Mesenchymal stem cell (in vitro differentiated cells and primary cell): ENCODE data around the gene SLC35A3.
"Not testable (repeated sequence)": the region's sequence is repeated elsewhere in the genome, so short reads cannot be mapped to it uniquely, and the experiment has no call there.

Source experiments
- DNase-seq: peaks from one replicate; pipeline ENCODE4 v3.0.0-alpha.2; 2013
- H2AFZ ChIP-seq: one replicate; pipeline ENCODE4 v1.6.1; 2013; ENCODE audit warnings: low read depth, mild to moderate bottlenecking, control low read depth, inconsistent platforms, low read length, moderate library complexity
- H2AK5ac ChIP-seq: 2 replicates; pipeline ENCODE4 v1.6.1; 2013; ENCODE audit warnings: low read length, moderate library complexity, mild to moderate bottlenecking, inconsistent platforms; ENCODE audit not compliant: severe bottlenecking
- H2BK120ac ChIP-seq: one replicate; pipeline ENCODE4 v1.6.1; 2013; ENCODE audit warnings: low read depth, mild to moderate bottlenecking, inconsistent platforms, low read length, moderate library complexity
- H2BK12ac ChIP-seq, 2 experiments: one replicate each; pipeline ENCODE4 v1.6.1; 2013; ENCODE audit warnings: inconsistent platforms in 2 of 2, low read length in 2 of 2, mild to moderate bottlenecking in 2 of 2, moderate library complexity in 2 of 2, control low read depth in 1 of 2
- H2BK15ac ChIP-seq: one replicate; pipeline ENCODE4 v1.6.1; 2013; ENCODE audit warnings: mild to moderate bottlenecking, low read depth, inconsistent platforms; ENCODE audit not compliant: poor library complexity, severe bottlenecking
- H2BK5ac ChIP-seq: 2 replicates; pipeline ENCODE4 v1.6.1; 2013; ENCODE audit warnings: low read depth, mild to moderate bottlenecking, low read length, control low read depth, inconsistent platforms; ENCODE audit not compliant: poor library complexity, severe bottlenecking
- H3K14ac ChIP-seq, 2 experiments: one replicate each; pipeline ENCODE4 v1.6.1; 2013; ENCODE audit warnings: inconsistent platforms in 2 of 2, low read length in 2 of 2, control low read depth in 1 of 2, mild to moderate bottlenecking in 1 of 2, moderate library complexity in 1 of 2
- H3K18ac ChIP-seq, 2 experiments: one replicate each; pipeline ENCODE4 v1.6.1; 2013; ENCODE audit warnings: inconsistent platforms in 2 of 2, low read length in 2 of 2, control low read depth in 1 of 2, low read depth in 1 of 2, mild to moderate bottlenecking in 1 of 2
- H3K23ac ChIP-seq, 2 experiments: one replicate each; pipeline ENCODE4 v1.6.1; 2013; ENCODE audit warnings: inconsistent platforms in 2 of 2, low read length in 2 of 2, mild to moderate bottlenecking in 2 of 2, moderate library complexity in 2 of 2, control low read depth in 1 of 2
- H3K27ac ChIP-seq: 2 replicates; pipeline ENCODE4 v1.5.1; 2013; ENCODE audit warnings: mild to moderate bottlenecking, moderate library complexity, low read length, control low read depth, inconsistent platforms; ENCODE audit not compliant: poor library complexity, severe bottlenecking
- H3K27me3 ChIP-seq, 2 experiments: 2 replicates each; pipeline versions ENCODE4 v1.6.1 to v1.7.0; 2013; ENCODE audit warnings: low read length in 2 of 2, mild to moderate bottlenecking in 2 of 2, moderate library complexity in 2 of 2, control low read depth in 1 of 2, inconsistent platforms in 1 of 2; ENCODE audit not compliant: control insufficient read depth in 1 of 2, insufficient read depth in 1 of 2
- H3K36me3 ChIP-seq, 2 experiments: 2 replicates each; pipeline versions ENCODE4 v1.6.1 to v1.7.0; 2013; ENCODE audit warnings: low read length in 2 of 2, control low read depth in 1 of 2, inconsistent platforms in 1 of 2, low read depth in 1 of 2, mild to moderate bottlenecking in 1 of 2; ENCODE audit not compliant: insufficient read depth in 2 of 2, control insufficient read depth in 1 of 2
- H3K4ac ChIP-seq, 2 experiments: one replicate each; pipeline ENCODE4 v1.6.1; 2013; ENCODE audit warnings: inconsistent platforms in 2 of 2, low read length in 2 of 2, mild to moderate bottlenecking in 2 of 2, moderate library complexity in 2 of 2, control low read depth in 1 of 2, low read depth in 1 of 2
- H3K4me1 ChIP-seq: 2 replicates; pipeline ENCODE4 v1.6.1; 2013; ENCODE audit warnings: low read depth, low read length, control low read depth; ENCODE audit not compliant: control insufficient read depth, insufficient read depth
- H3K4me2 ChIP-seq: 2 replicates; pipeline ENCODE4 v1.6.1; 2013; ENCODE audit warnings: low read length, mild to moderate bottlenecking, inconsistent platforms; ENCODE audit not compliant: poor library complexity, severe bottlenecking
- H3K4me3 ChIP-seq, 2 experiments: 2 replicates each; pipeline versions ENCODE4 v1.5.1 to v1.7.0; 2013; ENCODE audit warnings: low read length in 2 of 2, mild to moderate bottlenecking in 2 of 2, control low read depth in 1 of 2, low read depth in 1 of 2; ENCODE audit not compliant: insufficient read depth in 1 of 2
- H3K79me1 ChIP-seq: replicated peaks from 2 replicates; pipeline ENCODE4 v1.6.1; 2013; ENCODE audit warnings: mild to moderate bottlenecking, control low read depth, low read length, inconsistent platforms; ENCODE audit not compliant: poor library complexity, severe bottlenecking
- H3K9ac ChIP-seq: 2 replicates; pipeline ENCODE4 v1.7.0; 2013; ENCODE audit warnings: mild to moderate bottlenecking, low read length, moderate library complexity
- H3K9me3 ChIP-seq: 2 replicates; pipeline ENCODE4 v1.7.0; 2013; ENCODE audit warnings: mild to moderate bottlenecking, low read length; ENCODE audit not compliant: control insufficient read depth
- H4K8ac ChIP-seq: one replicate; pipeline ENCODE4 v1.6.1; 2013; ENCODE audit warnings: inconsistent platforms, mild to moderate bottlenecking, low read length, moderate library complexity
- H4K91ac ChIP-seq: one replicate; pipeline ENCODE4 v1.6.1; 2013; ENCODE audit warnings: mild to moderate bottlenecking, low read length, inconsistent platforms
- WGBS: methylation state at CpG from one replicate; pipeline ENCODE4 v1.1.7; 2013; ENCODE audit warnings: mixed read lengths; 5-methylcytosine and 5-hydroxymethylcytosine counted together

The SLC35A3 gene

GRCh38 chr1:100038660-100039287 is 69.0 kb downstream of the SLC35A3 start:
- H2AK5ac ChIP-seq = no peak overlapping the region
- no peaks in the 10 kb centered on the region for H3K27me3 ChIP-seq
- H3K9ac ChIP-seq = peak overlapping the region; percentile 96
- WGBS = under 1% methylated on average over 36 of the region's 37 CpGs
- H2BK5ac ChIP-seq = peak overlapping the region; percentile 83
- H4K8ac ChIP-seq = peak overlapping the region; percentile 100
- peak overlapping the region; percentile 42 to 66 for H3K23ac ChIP-seq
- peak; percentile 82 for DNase-seq
- peak overlapping the region; percentile 98 to 100 for H3K18ac ChIP-seq
- H3K4me3 ChIP-seq = peak overlapping the region; percentile 89 to 96
- no peaks in the 10 kb centered on the region for H3K9me3 ChIP-seq
- H2AFZ ChIP-seq = peak overlapping the region; percentile 81
- peak overlapping the region in 1 of 2 experiments; percentile 90 for H2BK12ac ChIP-seq
- peaks cover 2 to 3% of the 10 kb centered on the region in 2 experiments for H3K36me3 ChIP-seq
- peak overlapping the region; percentile 98 for H2BK15ac ChIP-seq
- peak overlapping the region; percentile 94 for H4K91ac ChIP-seq
- peak overlapping the region in 1 of 2 experiments; percentile 99 for H3K14ac ChIP-seq
- H2BK120ac ChIP-seq = peak overlapping the region; percentile 95
- peak overlapping the region; percentile 87 to 98 for H3K4ac ChIP-seq
- peaks cover 5% of the 10 kb centered on the region for H3K4me1 ChIP-seq
- H3K79me1 ChIP-seq = peaks cover 4% of the 10 kb centered on the region
- peak overlapping the region; percentile 71 for H3K4me2 ChIP-seq
- peak overlapping the region; percentile 45 for H3K27ac ChIP-seq

- no peak overlapping the region for H4K91ac ChIP-seq
- no peak overlapping the region for H2AFZ ChIP-seq
- H2AK5ac ChIP-seq = no peak overlapping the region
- H3K23ac ChIP-seq = no peak overlapping the region
- no peak overlapping the region for H3K4me2 ChIP-seq
- H3K4ac ChIP-seq = no peak overlapping the region
- H4K8ac ChIP-seq = no peak overlapping the region
- no peak overlapping the region for H3K18ac ChIP-seq
- H3K4me3 ChIP-seq = peak overlapping the region in 1 of 2 experiments; percentile 89
- H2BK5ac ChIP-seq = no peak overlapping the region
- no peak overlapping the region for H3K14ac ChIP-seq
- WGBS = no CpG with 5 or more reads among the region's 2 CpGs
- no peaks in the 10 kb centered on the region for H3K27me3 ChIP-seq
- DNase-seq = no peak
- H3K9me3 ChIP-seq = no peaks in the 10 kb centered on the region
- peak overlapping the region; percentile 96 for H3K9ac ChIP-seq
- peaks cover 4% of the 10 kb centered on the region for H3K79me1 ChIP-seq
- H2BK15ac ChIP-seq = no peak overlapping the region
- no peak overlapping the region for H2BK12ac ChIP-seq
- no peak overlapping the region for H3K27ac ChIP-seq
- peaks cover 3 to 6% of the 10 kb centered on the region in 2 experiments for H3K36me3 ChIP-seq
- H2BK120ac ChIP-seq = no peak overlapping the region
- peaks cover 5% of the 10 kb centered on the region for H3K4me1 ChIP-seq
These were observed 69.8 kb downstream of the SLC35A3 start for GRCh38 chr1:100039591-100039990.

GRCh38 chr1:100045206-100045605 is 75.4 kb downstream of the SLC35A3 start:
- Histone ChIP-seq H3K18ac (no peak overlapping the region), H3K23ac (no peak overlapping the region), H2AK5ac (no peak overlapping the region), H3K4me1 (peaks cover 5% of the 10 kb centered on the region), H3K4me2 (no peak overlapping the region), H3K9ac (no peak overlapping the region), H2AFZ (no peak overlapping the region), H3K27ac (no peak overlapping the region), H3K4ac (no peak overlapping the region), H3K4me3 (no peak overlapping the region), H4K8ac (no peak overlapping the region), H4K91ac (no peak overlapping the region), H3K36me3 (peaks cover 0 to 11% of the 10 kb centered on the region in 2 experiments), H3K14ac (no peak overlapping the region), H2BK12ac (no peak overlapping the region), H2BK5ac (no peak overlapping the region), H3K9me3 (no peaks in the 10 kb centered on the region), H3K27me3 (no peaks in the 10 kb centered on the region), H2BK120ac (no peak overlapping the region), H2BK15ac (no peak overlapping the region), H3K79me1 (peaks cover 4% of the 10 kb centered on the region)
- WGBS = 96% methylated on average over 4 of the region's 5 CpGs
- no peak for DNase-seq

- not testable (repeated sequence) for H3K4me3 ChIP-seq, H2BK12ac ChIP-seq, H4K8ac ChIP-seq, H4K91ac ChIP-seq, H3K23ac ChIP-seq, H3K18ac ChIP-seq, DNase-seq, H3K9me3 ChIP-seq, H3K79me1 ChIP-seq, H3K4me1 ChIP-seq, H2AK5ac ChIP-seq, H2BK120ac ChIP-seq, H2BK5ac ChIP-seq, H3K27me3 ChIP-seq, H3K9ac ChIP-seq, H3K4ac ChIP-seq, H3K4me2 ChIP-seq, H3K27ac ChIP-seq, H2AFZ ChIP-seq, H2BK15ac ChIP-seq, H3K14ac ChIP-seq
- H3K36me3 ChIP-seq = peaks cover 0 to 21% of the 10 kb centered on the region in 2 experiments
- WGBS = 96% methylated on average over 11 of the region's 11 CpGs
These were observed 77.5 kb downstream of the SLC35A3 start for GRCh38 chr1:100047235-100047708.
